ENCODE measurements around the gene GUCA1A. TPM values are rescaled to one million over a fixed set of nuclear protein-coding genes. Genes with fewer than 3 reads are reported as not detected.
A peak's percentile ranks its signal among the peaks of the same experiment; 100 is the strongest.

The GUCA1A gene
- polyA plus RNA-seq, 1 donor (not counting 4 experiments of a cell fraction or from before 2014, with no cell fraction given) = not detected

- DNase-seq (ENCODE audit: low read depth, low spot score) = no peak
- dilution Hi-C loops (cut with MboI; ENCODE audit: extremely low pct_ligation_motif_present, low sequenced_read_pairs) = no loop called here
- H4K20me1 ChIP-seq (ENCODE audit: control insufficient read depth, extremely low read depth, insufficient read depth, low read length) = no peaks in the 10 kb centered on the region
- no peak overlapping the region for H2AFZ ChIP-seq (ENCODE audit: control insufficient read depth, low read length)
- FAIRE-seq = no peak
- peaks cover 60% of the 10 kb centered on the region for H3K79me2 ChIP-seq (ENCODE audit: control insufficient read depth, insufficient read depth, low read length)
- peaks cover 57% of the 10 kb centered on the region for H3K4me1 ChIP-seq (ENCODE audit: control insufficient read depth, extremely low read depth, insufficient read depth, low read length)
- TF ChIP-seq EZH2 (IDR thresholded peaks at IDR 0.05; ENCODE audit: low read length) = no peak
- H3K9ac ChIP-seq (ENCODE audit: control insufficient read depth, extremely low read depth, insufficient read depth, low read length) = no peak overlapping the region
- no peak overlapping the region for H3K4me2 ChIP-seq (ENCODE audit: control insufficient read depth, extremely low read depth, insufficient read depth, low read depth, low read length)
- peak overlapping the region in 1 of 3 experiments; percentile 7 for H3K4me3 ChIP-seq (ENCODE audit: control insufficient read depth in 2 of 3, extremely low read depth in 1 of 3, insufficient read depth in 2 of 3, low read depth in 1 of 3, low read length in 3 of 3)
- H3K36me3 ChIP-seq (ENCODE audit: control insufficient read depth in 2 of 2, extremely low read depth in 1 of 2, insufficient read depth in 2 of 2, low read length in 2 of 2) = peaks cover 5 to 9% of the 10 kb centered on the region in 2 experiments
- H3K9me3 ChIP-seq (ENCODE audit: control insufficient read depth, low read depth, low read length) = no peaks in the 10 kb centered on the region
- H3K27me3 ChIP-seq (ENCODE audit: control insufficient read depth, extremely low read depth, insufficient read depth, low read length) = no peaks in the 10 kb centered on the region
- no peak overlapping the region for H3K27ac ChIP-seq (ENCODE audit: control insufficient read depth, insufficient read depth, low read length)
- H3K9me1 ChIP-seq (ENCODE audit: control insufficient read depth, extremely low read depth, insufficient read depth, low read length) = no peaks in the 10 kb centered on the region
Observed at GRCh38 chr6:42138630-42139619, 34.2 kb upstream of the GUCA1A start.

- DNase-seq (ENCODE audit: low read depth, low spot score) (peak; percentile 58), FAIRE-seq (peak; percentile 90)
- Histone ChIP-seq H3K9me1 (ENCODE audit: control insufficient read depth, extremely low read depth, insufficient read depth, low read length) (no peaks in the 10 kb centered on the region), H3K9me3 (ENCODE audit: control insufficient read depth, low read depth, low read length) (no peaks in the 10 kb centered on the region), H3K27ac (ENCODE audit: control insufficient read depth, insufficient read depth, low read length) (peak overlapping the region; percentile 88), H3K9ac (ENCODE audit: control insufficient read depth, extremely low read depth, insufficient read depth, low read length) (peak overlapping the region; percentile 1), H3K36me3 (ENCODE audit: control insufficient read depth in 2 of 2, extremely low read depth in 1 of 2, insufficient read depth in 2 of 2, low read length in 2 of 2) (peaks cover 3 to 5% of the 10 kb centered on the region in 2 experiments), H4K20me1 (ENCODE audit: control insufficient read depth, extremely low read depth, insufficient read depth, low read length) (no peaks in the 10 kb centered on the region), H2AFZ (ENCODE audit: control insufficient read depth, low read length) (no peak overlapping the region), H3K4me1 (ENCODE audit: control insufficient read depth, extremely low read depth, insufficient read depth, low read length) (peaks cover 57% of the 10 kb centered on the region), H3K79me2 (ENCODE audit: control insufficient read depth, insufficient read depth, low read length) (peaks cover 54% of the 10 kb centered on the region), H3K27me3 (ENCODE audit: control insufficient read depth, extremely low read depth, insufficient read depth, low read length) (no peaks in the 10 kb centered on the region), H3K4me3 (ENCODE audit: control insufficient read depth in 2 of 3, extremely low read depth in 1 of 3, insufficient read depth in 2 of 3, low read depth in 1 of 3, low read length in 3 of 3) (peak overlapping the region; percentile 79 to 93 (median 84)), H3K4me2 (ENCODE audit: control insufficient read depth, extremely low read depth, insufficient read depth, low read depth, low read length) (peak overlapping the region; percentile 95)
- TF ChIP-seq CTCF (optimal IDR thresholded peaks at IDR 0.05 in 1 of 3, IDR thresholded peaks at IDR 0.05 in 1 of 3, conservative IDR thresholded peaks at IDR 0.05 in 1 of 3; ENCODE audit: extremely low read depth in 1 of 3, insufficient read depth in 2 of 3, low read length in 3 of 3) (peak in 1 of 3 experiments; percentile 24), EZH2 (IDR thresholded peaks at IDR 0.05; ENCODE audit: low read length) (no peak)
- dilution Hi-C loops (cut with MboI; ENCODE audit: extremely low pct_ligation_motif_present, low sequenced_read_pairs) = no loop called here
Observed at GRCh38 chr6:42140032-42140431, 33.1 kb upstream of the GUCA1A start.

Data from keratinocyte (primary cell).